ENCODE data around the gene PRDM8.

Gene PRDM8

GRCh38 chr4:80153874-80154544, 43.3 kb upstream of the PRDM8 start:
- Histone ChIP-seq H3K27me3 (ENCODE audit: control insufficient read depth, low read length) (no peaks in the 10 kb centered on the region), H3K36me3 (ENCODE audit: control insufficient read depth, low read length) (no peaks in the 10 kb centered on the region), H3K4me1 (ENCODE audit: control insufficient read depth, low read length) (no peaks in the 10 kb centered on the region), H3K4me2 (ENCODE audit: low read length) (no peak overlapping the region), H3F3A (ENCODE audit: control insufficient read depth, insufficient read depth) (no peaks in the 10 kb centered on the region), H3K27ac (ENCODE audit: low read depth, low read length) (no peak overlapping the region), H3K79me2 (ENCODE audit: control insufficient read depth, low read length) (no peaks in the 10 kb centered on the region), H3K9me2 (replicated peaks; ENCODE audit: control insufficient read depth, low read length) (no peaks in the 10 kb centered on the region), H4K20me1 (ENCODE audit: control insufficient read depth, insufficient read depth, low read depth, low read length) (no peaks in the 10 kb centered on the region), H3K9me3 (ENCODE audit: control insufficient read depth, insufficient read depth, low read length) (no peaks in the 10 kb centered on the region), H3K4me3 (ENCODE audit: low read length) (no peak overlapping the region)
- no peak for TF ChIP-seq CTCF (IDR thresholded peaks at IDR 0.05; ENCODE audit: low read depth, low read length, poor library complexity, severe bottlenecking)
- TF ChIP-seq EZH2phosphoT487 (IDR thresholded peaks at IDR 0.05; ENCODE audit: borderline replicate concordance, low read length) = no peak

GRCh38 chr4:80154545-80154933, 42.8 kb upstream of the PRDM8 start:
- H3F3A ChIP-seq (ENCODE audit: control insufficient read depth, insufficient read depth) = no peaks in the 10 kb centered on the region
- H3K9me3 ChIP-seq (ENCODE audit: control insufficient read depth, insufficient read depth, low read length) = no peaks in the 10 kb centered on the region
- no peaks in the 10 kb centered on the region for H3K27me3 ChIP-seq (ENCODE audit: control insufficient read depth, low read length)
- no peak overlapping the region for H3K4me2 ChIP-seq (ENCODE audit: low read length)
- no peaks in the 10 kb centered on the region for H3K36me3 ChIP-seq (ENCODE audit: control insufficient read depth, low read length)
- H4K20me1 ChIP-seq (ENCODE audit: control insufficient read depth, insufficient read depth, low read depth, low read length) = no peaks in the 10 kb centered on the region
- no peaks in the 10 kb centered on the region for H3K9me2 ChIP-seq (replicated peaks; ENCODE audit: control insufficient read depth, low read length)
- no peaks in the 10 kb centered on the region for H3K4me1 ChIP-seq (ENCODE audit: control insufficient read depth, low read length)
- H3K4me3 ChIP-seq (ENCODE audit: low read length) = no peak overlapping the region
- H3K27ac ChIP-seq (ENCODE audit: low read depth, low read length) = no peak overlapping the region
- H3K79me2 ChIP-seq (ENCODE audit: control insufficient read depth, low read length) = no peaks in the 10 kb centered on the region
- TF ChIP-seq CTCF (IDR thresholded peaks at IDR 0.05; ENCODE audit: low read depth, low read length, poor library complexity, severe bottlenecking) (no peak), EZH2phosphoT487 (IDR thresholded peaks at IDR 0.05; ENCODE audit: borderline replicate concordance, low read length) (no peak)

GRCh38 chr4:80155316-80155982, 41.9 kb upstream of the PRDM8 start:
- Histone ChIP-seq H3K9me3 (ENCODE audit: control insufficient read depth, insufficient read depth, low read length) (no peaks in the 10 kb centered on the region), H3K4me3 (ENCODE audit: low read length) (no peak overlapping the region), H3F3A (ENCODE audit: control insufficient read depth, insufficient read depth) (no peaks in the 10 kb centered on the region), H4K20me1 (ENCODE audit: control insufficient read depth, insufficient read depth, low read depth, low read length) (no peaks in the 10 kb centered on the region), H3K4me1 (ENCODE audit: control insufficient read depth, low read length) (no peaks in the 10 kb centered on the region), H3K36me3 (ENCODE audit: control insufficient read depth, low read length) (no peaks in the 10 kb centered on the region), H3K4me2 (ENCODE audit: low read length) (no peak overlapping the region), H3K9me2 (replicated peaks; ENCODE audit: control insufficient read depth, low read length) (no peaks in the 10 kb centered on the region), H3K27me3 (ENCODE audit: control insufficient read depth, low read length) (no peaks in the 10 kb centered on the region), H3K27ac (ENCODE audit: low read depth, low read length) (no peak overlapping the region), H3K79me2 (ENCODE audit: control insufficient read depth, low read length) (no peaks in the 10 kb centered on the region)
- TF ChIP-seq CTCF (IDR thresholded peaks at IDR 0.05; ENCODE audit: low read depth, low read length, poor library complexity, severe bottlenecking) (no peak), EZH2phosphoT487 (IDR thresholded peaks at IDR 0.05; ENCODE audit: borderline replicate concordance, low read length) (no peak)

Data from DOHH2 (cell line).